HG02763 (cell line): ENCODE data around the gene TMEM106C.

Source experiments
- ATAC-seq: cut with Tn5 transposase; IDR thresholded peaks from one replicate; pipeline ENCODE4 v1.9.1; 2021; ENCODE audit warnings: mild to moderate bottlenecking, moderate library complexity; ENCODE audit not compliant: unreplicated experiment

The TMEM106C gene, protein sequence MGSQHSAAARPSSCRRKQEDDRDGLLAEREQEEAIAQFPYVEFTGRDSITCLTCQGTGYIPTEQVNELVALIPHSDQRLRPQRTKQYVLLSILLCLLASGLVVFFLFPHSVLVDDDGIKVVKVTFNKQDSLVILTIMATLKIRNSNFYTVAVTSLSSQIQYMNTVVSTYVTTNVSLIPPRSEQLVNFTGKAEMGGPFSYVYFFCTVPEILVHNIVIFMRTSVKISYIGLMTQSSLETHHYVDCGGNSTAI

DNA sequence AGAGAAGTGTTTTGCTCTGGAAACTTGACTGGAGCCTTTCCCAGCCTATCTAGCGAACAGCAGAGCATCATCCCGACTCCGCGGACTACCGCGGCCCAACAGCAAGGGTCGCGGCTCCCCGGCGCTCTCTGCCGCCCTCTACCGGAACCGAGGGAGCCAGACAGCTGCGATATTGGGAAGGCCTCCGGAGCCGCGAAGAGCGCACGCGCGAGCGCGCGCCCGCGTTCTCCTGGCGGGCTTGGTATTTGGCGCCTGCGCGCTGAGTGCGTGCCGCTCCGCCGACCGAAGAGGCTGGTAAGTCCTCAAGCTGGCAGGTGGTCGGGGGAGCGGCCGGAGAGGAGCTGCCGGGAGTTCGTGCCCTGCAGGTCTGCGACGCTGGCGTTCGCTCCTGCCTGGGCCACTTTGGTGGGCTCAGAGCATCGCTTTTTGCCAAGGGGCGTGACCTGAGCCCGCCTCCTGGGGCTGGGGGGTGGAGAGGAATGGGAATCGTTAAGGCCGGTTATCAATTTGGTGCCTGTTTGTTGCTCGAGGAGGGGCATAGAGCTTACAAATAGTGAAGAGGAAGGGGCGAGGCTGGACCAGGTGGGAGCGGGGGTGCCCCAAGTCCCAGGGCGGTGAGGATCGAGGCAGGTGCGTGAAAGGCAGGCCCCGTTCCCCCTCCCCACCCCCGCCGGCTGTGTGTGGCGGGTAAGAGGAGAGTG is at the start of gene TMEM106C:
TSS of gene TMEM106C (plus strand) at position 257 of the 701 bp plus-strand sequence. CDS start 641 bp downstream, outside the sequence.
- ATAC-seq = peak; percentile 92

DNA sequence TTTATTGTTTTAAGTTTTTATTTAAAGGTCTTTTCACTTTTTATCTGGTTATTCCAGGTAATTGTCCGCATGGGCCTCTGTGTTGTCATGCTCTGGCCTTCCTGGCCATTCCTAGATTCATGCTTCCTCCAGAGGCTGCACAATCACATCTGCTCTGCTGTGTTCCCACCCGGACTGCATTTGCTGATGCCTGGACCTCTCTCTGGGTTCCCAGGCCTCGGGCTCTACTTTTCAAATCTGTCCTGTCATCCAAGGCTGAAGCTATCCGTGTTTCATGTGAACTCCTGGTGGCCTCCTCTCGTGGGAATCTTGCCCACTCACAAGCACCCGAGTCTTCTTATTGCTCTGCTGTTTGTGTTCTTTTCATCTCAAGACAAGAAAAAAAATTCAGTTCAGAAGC is 42.5 kb upstream of the TMEM106C start:
- no peak for ATAC-seq

DNA sequence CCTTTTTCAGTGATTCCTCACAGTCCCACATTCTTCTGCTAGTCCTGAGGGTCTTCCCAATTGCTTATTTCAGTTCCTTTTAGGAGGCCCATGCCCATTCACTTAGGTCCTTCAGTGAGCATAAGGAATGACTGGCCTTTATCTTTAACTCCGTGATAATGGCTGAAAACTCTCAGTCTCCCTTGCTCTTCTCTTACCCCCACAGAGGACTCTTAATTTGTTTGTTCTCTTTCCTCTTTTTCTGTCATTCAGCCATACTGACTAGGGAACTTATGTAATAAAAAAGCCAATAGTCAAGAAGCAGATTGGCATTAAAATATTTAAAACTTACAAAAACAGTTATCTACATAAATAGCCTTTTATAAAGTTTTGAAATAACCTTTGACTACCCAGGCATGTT is 41.5 kb upstream of the TMEM106C start:
- no peak for ATAC-seq

DNA sequence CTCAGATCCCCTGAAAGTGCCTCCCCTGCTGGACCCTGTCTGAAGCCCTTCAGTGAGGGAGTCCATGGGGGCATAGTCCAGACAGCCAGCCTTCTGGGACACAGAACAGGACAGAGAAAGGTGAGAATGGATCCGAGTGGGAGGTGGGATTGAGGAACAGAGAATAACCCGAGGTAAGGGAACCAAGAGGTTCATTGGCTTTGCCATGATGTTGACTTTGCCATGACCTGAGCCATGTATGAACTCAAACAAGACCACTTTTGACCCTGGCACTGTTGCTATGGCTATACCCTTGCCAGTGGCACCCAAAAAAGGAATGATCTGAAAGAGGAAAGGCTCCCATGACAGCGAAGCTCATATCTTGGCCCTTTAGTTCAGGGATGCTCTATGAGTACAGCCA is 36.0 kb upstream of the TMEM106C start:
- no peak for ATAC-seq

DNA sequence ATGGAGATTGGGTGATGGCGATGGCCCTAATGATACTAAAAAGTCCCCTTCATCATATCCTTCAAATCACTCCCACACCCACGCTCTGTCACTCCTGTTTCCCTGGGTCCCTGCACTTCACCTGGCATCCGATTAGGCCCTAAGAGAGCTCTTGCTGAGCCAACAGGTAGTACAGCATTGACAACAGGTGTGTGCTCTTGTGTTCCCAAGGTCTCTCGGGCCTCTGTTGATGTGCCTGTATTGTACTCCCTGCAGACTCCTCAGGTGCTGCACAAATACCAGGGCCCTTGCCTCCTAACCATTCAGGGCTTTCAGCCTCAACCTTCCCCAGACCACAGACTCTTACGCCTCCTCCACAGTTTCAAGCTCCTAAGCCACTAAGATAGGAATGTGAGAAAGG is 32.8 kb upstream of the TMEM106C start:
- no peak for ATAC-seq

DNA sequence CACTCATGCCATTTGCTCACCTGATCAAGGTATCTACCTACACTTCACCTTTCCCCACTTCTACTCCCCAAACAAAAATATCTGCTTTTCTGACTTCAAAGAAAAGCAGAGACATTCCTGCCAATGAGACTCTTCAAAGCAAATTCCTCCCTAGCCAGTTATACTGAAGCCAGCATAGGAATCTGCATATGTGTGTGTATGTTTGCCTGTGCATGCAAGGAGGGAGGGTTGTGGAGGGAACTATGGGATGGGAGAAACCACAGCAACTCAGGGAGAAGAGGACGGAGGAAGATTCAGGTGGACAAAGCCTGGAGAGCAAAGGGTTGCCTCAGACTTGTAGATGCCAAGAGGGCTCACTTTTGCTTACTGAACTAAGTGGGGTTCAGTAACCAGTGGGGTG is 32.2 kb upstream of the TMEM106C start:
- no peak for ATAC-seq

DNA sequence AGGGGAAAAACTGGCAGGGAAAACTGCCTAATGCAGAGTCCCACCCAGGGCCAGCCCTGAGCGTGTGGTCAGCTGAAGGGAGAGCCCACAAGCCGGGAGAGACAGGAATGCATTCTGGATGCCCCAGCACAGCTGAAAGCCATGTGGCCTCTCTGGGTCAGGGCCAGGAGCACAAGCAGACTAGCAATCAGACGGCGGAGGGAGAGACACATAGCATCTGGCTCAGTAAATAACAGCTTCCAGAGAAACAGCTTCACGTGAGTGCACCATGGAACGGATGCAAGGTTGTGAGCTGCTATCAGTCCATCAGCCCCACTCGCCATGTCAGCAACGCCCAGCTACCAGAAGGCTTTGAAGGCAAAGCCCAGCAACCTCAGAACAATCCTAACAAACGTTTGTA is 28.2 kb upstream of the TMEM106C start:
- ATAC-seq = no peak

DNA sequence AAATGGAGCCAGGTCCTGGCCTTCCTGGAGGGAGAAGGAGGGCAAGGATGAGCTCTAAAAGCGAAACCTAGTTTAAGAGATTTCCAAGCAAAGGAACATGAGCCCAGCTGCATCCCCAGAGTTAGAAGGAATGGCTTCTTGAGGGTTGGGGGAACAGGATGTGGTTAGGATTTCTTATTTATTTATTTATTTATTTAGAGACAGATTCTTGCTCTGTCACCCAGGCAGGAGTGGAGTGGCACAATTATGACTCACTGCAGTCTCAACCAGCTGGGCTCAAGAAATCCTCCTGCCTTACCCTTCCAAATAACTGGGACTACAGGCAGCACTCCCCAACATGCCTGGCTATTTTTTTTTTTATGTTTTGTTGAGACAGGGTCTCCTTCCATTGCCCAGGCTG is 25.3 kb upstream of the TMEM106C start:
- ATAC-seq = no peak

DNA sequence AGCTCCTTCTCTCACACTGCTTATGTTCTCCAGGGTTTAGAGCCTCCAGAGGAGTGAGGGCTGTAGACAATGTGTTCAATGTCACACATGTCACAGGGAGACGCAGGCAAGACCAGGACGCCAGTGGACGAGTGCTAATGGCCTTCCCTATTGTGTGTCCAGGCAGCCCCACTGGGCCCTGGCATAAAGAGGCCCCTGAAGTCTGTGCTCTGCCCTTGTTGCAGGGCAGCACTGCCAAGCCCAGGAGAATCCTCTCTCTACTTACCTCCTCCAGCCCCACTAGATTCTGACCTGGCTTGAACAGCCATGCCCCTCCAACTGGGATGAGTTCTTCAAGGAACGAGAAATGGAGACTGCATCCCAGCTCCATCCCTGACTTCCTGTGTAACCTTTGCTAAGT is 24.8 kb upstream of the TMEM106C start:
- no peak for ATAC-seq

DNA sequence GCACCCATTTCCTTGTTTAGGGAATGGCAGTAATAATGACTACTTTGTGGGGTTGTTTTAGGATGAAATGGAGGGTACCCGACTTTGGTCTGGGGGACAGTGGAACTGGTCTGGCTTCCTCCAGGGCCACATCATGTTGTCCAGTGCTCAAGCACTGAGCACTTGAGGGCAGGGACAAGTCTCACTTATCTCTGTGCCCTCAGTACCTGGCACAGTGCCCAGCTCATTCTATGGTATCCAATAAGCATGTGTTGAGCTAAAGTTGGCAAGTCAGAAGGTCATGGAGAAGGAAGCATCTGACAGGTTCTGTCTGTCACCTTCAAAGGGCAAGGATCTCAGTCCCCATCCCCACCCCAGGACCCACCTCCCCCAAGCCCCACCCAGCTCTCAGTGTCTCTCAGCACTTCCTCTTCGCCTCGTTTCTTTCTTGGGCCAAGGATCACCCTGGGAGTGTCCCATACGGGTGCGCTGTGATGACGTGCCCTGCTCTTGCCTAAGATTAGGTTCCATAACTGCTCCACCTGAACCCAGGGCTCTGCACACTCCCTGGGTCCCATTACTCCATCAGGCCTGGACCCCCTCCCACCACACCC is 24.3 kb upstream of the TMEM106C start:
- no peak for ATAC-seq

DNA sequence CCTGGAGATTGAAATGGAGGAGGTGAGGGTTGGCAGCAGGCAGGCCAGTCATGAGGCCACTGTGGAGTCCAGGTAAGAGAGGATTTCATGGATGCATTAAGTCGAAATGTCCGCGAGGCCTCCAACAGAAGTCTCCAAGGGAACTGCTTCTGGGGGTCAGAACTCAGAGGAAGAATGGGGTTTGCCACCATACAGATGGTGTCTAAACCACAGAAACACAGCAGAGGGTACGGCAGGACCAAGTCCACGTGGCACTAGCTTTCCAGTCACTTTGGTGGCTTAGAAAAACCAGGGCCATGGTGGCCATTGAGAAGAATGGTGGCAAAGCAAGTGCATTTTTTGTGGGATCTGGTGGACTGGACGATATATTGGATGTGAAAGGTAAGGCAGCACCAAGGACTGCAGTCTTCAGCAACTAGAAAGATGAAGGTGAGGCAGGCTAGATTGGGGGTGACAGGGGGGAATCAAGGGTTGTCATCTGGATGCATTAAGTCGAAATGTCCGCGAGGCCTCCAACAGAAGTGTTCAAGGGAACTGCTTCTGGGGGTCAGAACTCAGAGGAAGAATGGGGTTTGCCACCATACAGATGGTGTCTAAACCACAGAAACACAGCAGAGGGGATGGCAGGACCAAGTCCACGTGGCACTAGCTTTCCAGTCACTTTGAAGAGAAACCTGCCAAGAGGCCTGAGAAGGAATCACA is 22.5 kb upstream of the TMEM106C start:
- ATAC-seq = no peak

DNA sequence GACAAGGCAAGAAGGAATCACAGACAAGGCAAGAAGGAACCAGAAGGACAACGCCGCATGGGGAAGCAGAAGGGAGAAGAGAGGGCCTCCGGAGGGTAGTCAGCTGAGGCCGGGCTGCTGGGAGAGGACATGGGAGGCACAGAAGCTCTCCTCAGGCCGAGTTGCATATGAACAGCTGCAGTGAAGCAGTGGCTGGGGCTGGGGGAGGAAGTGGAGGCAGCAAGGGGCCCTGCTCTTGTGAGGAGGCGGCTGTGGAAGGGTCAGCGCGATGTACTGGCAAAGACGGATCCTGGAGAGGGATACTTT is 22.0 kb upstream of the TMEM106C start:
- no peak for ATAC-seq

DNA sequence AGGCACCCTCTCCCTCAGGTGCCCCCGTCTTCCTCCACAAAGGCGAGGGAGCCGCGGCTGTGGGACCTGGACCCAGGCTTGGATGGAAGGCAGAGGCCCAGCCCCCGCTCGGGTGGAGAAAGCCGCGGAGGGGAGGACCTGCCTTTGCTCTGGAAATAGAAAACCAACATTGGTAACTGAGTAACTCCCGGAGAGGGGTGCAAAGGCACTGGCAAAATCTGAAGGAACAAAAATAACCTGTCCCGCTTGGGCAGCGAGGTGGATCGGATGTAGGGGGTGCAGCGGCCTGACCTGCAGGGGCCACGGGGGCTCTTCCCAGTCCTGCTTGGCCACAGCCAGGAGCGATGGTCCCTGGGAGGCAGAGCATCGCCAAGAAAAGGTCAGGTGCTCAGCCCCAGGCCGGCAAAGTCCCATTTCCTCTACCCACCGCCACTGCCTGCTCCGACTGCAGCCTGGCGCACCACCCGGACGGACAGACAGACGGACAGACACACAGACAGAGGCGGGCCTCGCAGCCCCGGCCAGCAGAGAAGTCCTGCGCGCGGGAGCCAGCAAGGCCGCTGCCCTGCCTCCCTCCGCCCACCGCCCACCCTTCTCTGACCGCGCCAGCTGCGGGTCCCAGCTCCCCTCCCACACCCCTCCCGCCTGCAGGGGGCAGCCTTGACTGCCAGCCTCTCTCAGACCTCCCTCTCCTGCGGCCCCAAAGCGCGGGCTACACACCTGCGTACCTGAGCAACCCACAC is 21.4 kb upstream of the TMEM106C start:
- no peak for ATAC-seq

DNA sequence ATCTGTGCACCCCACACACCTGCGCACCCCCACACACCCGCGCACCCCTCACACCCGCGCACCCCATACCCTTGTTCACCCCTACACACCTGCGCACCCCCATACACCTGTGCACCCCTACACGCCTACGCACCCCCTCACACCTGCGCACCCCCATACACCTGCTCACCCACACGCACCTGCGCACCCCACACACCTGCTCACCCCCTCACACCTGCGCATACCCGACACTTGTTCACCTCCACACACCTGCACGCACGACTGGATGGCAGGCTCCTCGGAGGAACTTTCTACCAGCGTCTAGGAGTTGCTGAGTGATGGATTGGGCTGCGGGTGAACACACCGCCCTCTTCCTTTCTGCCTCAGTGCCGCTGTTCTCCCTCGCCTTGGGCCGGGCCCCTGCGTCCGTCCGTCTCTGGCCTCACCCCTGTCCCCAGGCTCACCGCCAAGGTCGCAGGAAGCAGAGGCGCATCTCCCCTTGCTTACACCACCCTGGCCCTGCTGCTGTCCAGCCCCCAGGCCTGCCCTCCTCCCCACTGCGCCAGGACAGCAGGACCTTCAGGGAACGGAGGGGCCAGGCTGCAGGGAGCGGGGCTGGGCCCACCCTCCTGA is 20.7 kb upstream of the TMEM106C start:
- no peak for ATAC-seq

DNA sequence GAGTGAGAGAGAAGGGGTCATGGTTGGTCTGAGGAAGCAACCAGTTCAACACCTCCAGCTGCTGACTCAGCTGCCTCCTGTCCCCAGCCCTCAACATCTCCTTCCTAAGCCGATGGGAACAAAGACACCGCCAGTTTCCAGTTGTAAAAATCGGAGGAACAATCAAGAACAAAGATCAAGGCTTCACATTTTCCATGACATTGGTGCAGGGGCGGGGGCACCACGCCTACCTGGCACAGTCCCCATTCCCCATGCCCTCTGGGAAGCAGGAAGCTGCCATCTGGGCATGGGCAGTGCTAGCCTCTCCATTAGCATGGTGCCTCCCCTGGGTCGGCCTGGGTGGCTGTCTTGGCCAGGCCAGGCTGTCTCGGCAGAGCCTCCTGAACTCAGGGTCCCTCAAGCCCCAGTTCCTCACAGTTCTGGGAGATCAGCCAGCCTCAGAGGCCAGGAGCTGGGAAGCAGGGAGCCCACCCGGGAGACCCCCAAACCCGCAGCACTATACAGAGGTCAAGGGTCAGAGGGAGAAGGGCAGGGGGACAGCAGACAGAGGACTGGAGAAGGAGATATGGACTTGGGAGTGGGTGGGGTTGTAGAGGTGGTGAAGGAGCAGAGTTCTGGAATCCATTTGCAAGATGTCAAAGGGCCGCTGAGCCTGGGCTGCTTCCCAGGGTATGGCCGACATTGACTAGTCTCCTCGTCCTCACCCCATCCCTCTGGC is 19.6 kb upstream of the TMEM106C start:
- ATAC-seq = no peak

DNA sequence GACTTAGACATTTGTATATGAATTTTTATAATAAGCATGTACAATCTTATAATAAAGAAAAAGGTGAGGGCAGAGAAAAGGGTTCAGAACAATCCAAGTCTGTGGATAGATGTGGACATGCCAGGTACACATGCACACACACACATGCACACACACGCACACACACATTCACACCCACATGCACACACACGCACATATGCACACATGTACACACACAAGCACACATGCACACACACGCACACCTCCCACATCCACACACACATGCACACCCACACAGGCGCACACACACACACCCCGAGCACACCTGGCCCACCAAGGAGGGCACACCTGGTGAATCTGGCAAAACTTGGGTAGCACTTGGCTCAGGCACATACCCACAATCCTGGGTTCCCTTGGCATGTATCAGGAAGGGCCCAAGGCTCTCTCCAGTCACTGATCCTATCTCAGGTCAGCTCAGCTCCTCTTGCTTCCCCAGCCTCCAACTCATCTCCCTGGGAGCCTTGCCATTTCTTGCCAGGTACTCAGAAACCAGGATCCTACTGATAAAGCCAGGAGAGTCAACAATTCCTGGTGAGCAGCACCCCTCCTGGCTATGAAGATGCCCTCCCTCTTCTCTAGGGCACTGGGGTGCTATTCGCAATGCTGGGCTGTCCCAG is 18.6 kb upstream of the TMEM106C start:
- ATAC-seq = no peak

DNA sequence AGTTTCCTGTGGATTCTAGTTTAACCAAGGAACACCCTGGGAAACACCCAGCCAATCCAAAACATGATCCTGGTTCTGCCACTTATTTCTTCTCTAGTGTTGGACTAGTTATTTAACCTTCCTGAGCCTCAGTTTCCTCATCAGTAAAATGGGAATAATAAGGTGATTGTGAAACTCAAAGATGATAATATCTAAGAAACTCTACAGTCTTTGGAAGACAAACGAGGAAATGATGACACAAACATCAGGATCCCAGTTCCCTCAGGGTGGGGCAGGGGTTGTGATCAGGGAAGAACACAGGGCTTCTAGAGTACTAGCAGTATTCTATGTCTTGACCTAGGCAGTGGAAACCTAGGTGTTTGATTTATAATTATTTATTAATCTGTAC is 18.1 kb upstream of the TMEM106C start:
- ATAC-seq = no peak

DNA sequence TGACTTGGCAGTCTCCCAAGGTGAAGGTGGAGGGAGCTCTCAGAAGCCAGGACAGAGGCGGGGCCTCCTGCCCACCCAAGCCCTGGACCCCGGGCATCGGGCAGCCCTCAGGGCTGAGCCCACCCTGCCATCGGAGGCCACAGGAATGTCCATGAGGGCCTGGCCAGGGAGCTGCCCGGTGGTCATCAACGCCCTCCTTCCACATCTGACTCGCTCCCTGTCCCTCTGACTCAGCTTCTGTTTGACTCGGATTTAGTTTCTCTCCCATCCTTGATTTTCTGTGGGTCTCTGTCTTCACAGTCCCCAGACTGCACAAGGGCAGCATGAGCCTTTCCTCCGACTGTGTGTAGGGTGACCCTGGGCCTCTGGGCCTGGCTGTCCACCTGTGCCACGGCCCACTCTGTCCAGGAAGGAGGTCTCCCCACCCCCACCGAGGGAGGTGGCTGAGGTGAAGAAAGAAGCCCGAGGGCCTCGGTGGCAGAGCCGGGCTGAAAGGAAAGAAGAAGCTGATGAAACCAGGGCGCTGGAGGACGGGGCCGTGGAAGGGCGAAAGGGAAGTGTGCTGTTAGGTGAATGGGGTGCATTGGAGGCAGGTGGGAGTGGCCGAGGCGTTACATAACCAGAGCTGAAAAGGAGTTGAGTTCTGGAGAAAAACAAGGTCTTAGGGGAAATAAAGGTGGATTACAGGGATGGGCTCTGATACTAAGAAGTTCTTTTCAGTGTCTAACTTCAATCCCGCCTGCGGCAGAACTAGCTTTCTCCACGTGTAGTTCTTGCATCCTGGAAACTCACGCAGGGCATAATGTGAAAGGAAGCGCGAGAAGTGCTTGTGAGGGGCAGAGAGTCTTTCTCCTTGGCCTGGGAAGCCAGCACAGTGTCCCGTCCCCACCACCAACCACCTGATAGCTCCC is 16.7 kb upstream of the TMEM106C start:
- ATAC-seq = no peak

DNA sequence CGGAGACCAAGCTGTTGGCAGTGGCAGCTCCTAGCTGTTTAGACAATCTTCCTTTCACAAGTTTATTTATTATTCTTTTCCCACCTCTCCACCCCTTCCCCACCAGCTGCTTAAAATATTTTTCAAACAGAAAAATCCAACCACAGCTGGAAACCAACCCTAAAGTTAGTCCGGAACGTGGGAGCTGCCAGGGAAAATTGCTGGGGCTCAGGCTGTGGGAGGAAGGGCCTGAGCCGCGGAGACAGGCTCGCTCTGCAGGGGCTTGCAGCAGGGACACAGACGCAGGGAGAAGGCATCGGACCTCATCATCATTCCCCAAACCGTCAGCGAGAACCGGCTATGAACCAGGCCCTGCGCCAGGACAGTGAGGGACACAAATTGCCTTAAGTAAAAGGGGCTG is 16.1 kb upstream of the TMEM106C start:
- ATAC-seq = no peak
